ENCODE measurements around the gene GIT2. TPM values are rescaled to one million over a fixed set of nuclear protein-coding genes. Genes with fewer than 3 reads are reported as not detected.

GIT2 gene
- total and polyA plus RNA-seq, 2 donors (not counting 1 experiment from before 2014, with no cell fraction given): 75.2 to 163 TPM

DNA sequence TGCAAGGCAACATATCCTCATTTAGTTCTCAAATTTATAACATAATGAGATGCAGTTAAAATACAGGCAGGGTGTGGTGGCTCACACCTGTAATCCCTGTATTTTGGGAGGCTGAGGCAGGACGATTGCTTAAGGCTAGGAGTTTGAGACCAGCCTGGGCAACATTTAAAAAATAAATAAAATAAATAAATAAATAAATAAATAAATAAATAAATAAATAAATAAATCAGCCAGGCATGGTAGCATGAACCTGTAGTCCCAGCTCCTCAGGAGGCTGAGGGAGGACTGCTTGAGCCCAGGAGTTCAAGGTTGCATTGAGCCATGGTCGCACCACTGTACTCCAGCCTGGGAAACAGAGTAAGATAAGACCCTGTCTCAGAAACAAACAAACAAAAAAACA is 56.7 kb downstream of the GIT2 start:
- H3K4me1 ChIP-seq (ENCODE audit: control insufficient read depth in 2 of 2, insufficient read depth in 2 of 2, low read length in 2 of 2): peaks cover 4 to 5% of the 10 kb centered on the region in 2 donors
- no peaks in the 10 kb centered on the region for H3K27me3 ChIP-seq (replicated peaks in 1 of 4; ENCODE audit: control extremely low read depth in 1 of 4, control insufficient read depth in 3 of 4, insufficient read depth in 4 of 4, low read length in 3 of 4)
- no peak overlapping the region for H3K27ac Mint-ChIP-seq
- H3K9me3 ChIP-seq (ENCODE audit: control extremely low read depth in 1 of 3, control insufficient read depth in 2 of 3, insufficient read depth in 1 of 3, low read length in 2 of 3): no peaks in the 10 kb centered on the region
- no peaks in the 10 kb centered on the region for H3K27me3 Mint-ChIP-seq
- no peak overlapping the region for H3K4me2 ChIP-seq (replicated peaks; ENCODE audit: low read depth, low read length, poor library complexity, severe bottlenecking)
- CTCF ChIA-PET: interaction anchor here (0.5 kb wide), 1 partner anchor 492 kb away, joined by 3 read pairs; no protein-coding TSS in a partner anchor
- intact Hi-C loops (cut with micrococcal nuclease): no loop called here
- H3K9ac ChIP-seq (ENCODE audit: low read length): no peak overlapping the region
- no peak overlapping the region for H3K4me3 ChIP-seq (ENCODE audit: control extremely low read depth in 1 of 5, extremely low read depth in 1 of 5, insufficient read depth in 1 of 5, low read depth in 2 of 5, low read length in 4 of 5)
- no peaks in the 10 kb centered on the region for H3K79me2 ChIP-seq (ENCODE audit: control insufficient read depth, insufficient read depth, low read length)
- peaks cover 12% of the 10 kb centered on the region for H3K4me1 Mint-ChIP-seq
- no peak for ATAC-seq (ENCODE audit: low read depth)
- H3K36me3 ChIP-seq (replicated peaks in 1 of 2; ENCODE audit: control extremely low read depth in 1 of 2, control insufficient read depth in 1 of 2, extremely low read depth in 1 of 2, insufficient read depth in 2 of 2, low read length in 1 of 2): peaks cover 10 to 52% of the 10 kb centered on the region in 2 experiments
- H2AFZ ChIP-seq (ENCODE audit: insufficient read depth, low read depth, low read length, poor library complexity, severe bottlenecking): no peak overlapping the region
- no peak overlapping the region for H3K4me3 Mint-ChIP-seq
- H3K9me3 Mint-ChIP-seq (ENCODE audit: insufficient read depth): no peaks in the 10 kb centered on the region
- DNase-seq: no peak
- TF ChIP-seq EZH2 (IDR thresholded peaks at IDR 0.05; ENCODE audit: borderline replicate concordance, insufficient read depth, low read depth, low read length, poor library complexity, severe bottlenecking): no peak
- TF ChIP-seq, protein P1, sequence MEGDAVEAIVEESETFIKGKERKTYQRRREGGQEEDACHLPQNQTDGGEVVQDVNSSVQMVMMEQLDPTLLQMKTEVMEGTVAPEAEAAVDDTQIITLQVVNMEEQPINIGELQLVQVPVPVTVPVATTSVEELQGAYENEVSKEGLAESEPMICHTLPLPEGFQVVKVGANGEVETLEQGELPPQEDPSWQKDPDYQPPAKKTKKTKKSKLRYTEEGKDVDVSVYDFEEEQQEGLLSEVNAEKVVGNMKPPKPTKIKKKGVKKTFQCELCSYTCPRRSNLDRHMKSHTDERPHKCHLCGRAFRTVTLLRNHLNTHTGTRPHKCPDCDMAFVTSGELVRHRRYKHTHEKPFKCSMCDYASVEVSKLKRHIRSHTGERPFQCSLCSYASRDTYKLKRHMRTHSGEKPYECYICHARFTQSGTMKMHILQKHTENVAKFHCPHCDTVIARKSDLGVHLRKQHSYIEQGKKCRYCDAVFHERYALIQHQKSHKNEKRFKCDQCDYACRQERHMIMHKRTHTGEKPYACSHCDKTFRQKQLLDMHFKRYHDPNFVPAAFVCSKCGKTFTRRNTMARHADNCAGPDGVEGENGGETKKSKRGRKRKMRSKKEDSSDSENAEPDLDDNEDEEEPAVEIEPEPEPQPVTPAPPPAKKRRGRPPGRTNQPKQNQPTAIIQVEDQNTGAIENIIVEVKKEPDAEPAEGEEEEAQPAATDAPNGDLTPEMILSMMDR (IDR thresholded peaks at IDR 0.05): no peak
- 100% methylated on average over 1 of the region's 2 CpGs for WGBS (ENCODE audit: insufficient coverage)
- no peak overlapping the region for H3K27ac ChIP-seq (ENCODE audit: low read length in 2 of 2)
- POLR2A ChIA-PET: no interaction called here
- H4K20me1 ChIP-seq (ENCODE audit: control insufficient read depth, insufficient read depth, low read length, poor library complexity, severe bottlenecking): no peaks in the 10 kb centered on the region

DNA sequence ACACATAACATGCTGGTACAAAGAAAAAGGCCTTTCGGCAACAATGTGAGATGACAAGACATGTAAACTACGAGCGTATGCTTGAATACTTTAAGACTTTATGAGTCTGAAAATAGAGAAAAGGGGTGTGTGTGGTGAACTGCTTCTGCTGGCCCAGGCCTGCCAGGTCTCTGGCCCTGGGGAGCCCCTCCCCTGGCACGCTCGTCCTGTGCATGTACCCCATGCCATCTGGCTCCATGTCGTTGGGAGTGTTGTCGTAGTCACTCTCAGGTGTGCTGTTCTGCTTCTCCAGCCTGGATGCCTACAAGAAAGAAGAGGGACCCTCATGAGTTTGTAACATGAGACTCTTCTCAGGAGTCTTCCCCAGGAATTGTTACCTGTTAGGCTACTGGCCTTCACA is 57.2 kb downstream of the GIT2 start:
- 93% methylated on average over 6 of the region's 7 CpGs for WGBS (ENCODE audit: insufficient coverage)
- POLR2A ChIA-PET: no interaction called here
- H3K9ac ChIP-seq (ENCODE audit: low read length): no peak overlapping the region

More for the DNA sequence above, 57.2 kb downstream of the GIT2 start:
- TF ChIP-seq EZH2 (IDR thresholded peaks at IDR 0.05; ENCODE audit: borderline replicate concordance, insufficient read depth, low read depth, low read length, poor library complexity, severe bottlenecking): no peak
- TF ChIP-seq, protein P1 (IDR thresholded peaks at IDR 0.05): no peak
- Mint-ChIP-seq H3K4me3 (no peak overlapping the region), H3K27me3 (no peaks in the 10 kb centered on the region), H3K4me1 (peaks cover 12% of the 10 kb centered on the region), H3K27ac (no peak overlapping the region), H3K9me3 (ENCODE audit: insufficient read depth) (no peaks in the 10 kb centered on the region)
- ATAC-seq (ENCODE audit: low read depth) (no peak), DNase-seq (no peak)
- Histone ChIP-seq H3K4me2 (replicated peaks; ENCODE audit: low read depth, low read length, poor library complexity, severe bottlenecking) (no peak overlapping the region), H3K4me1 (ENCODE audit: control insufficient read depth in 2 of 2, insufficient read depth in 2 of 2, low read length in 2 of 2) (peaks cover 4 to 5% of the 10 kb centered on the region in 2 donors), H3K27ac (ENCODE audit: low read length in 2 of 2) (no peak overlapping the region), H2AFZ (ENCODE audit: insufficient read depth, low read depth, low read length, poor library complexity, severe bottlenecking) (no peak overlapping the region), H3K9me3 (ENCODE audit: control extremely low read depth in 1 of 3, control insufficient read depth in 2 of 3, insufficient read depth in 1 of 3, low read length in 2 of 3) (no peaks in the 10 kb centered on the region), H3K79me2 (ENCODE audit: control insufficient read depth, insufficient read depth, low read length) (no peaks in the 10 kb centered on the region), H3K36me3 (replicated peaks in 1 of 2; ENCODE audit: control extremely low read depth in 1 of 2, control insufficient read depth in 1 of 2, extremely low read depth in 1 of 2, insufficient read depth in 2 of 2, low read length in 1 of 2) (peaks cover 12 to 52% of the 10 kb centered on the region in 2 experiments), H3K27me3 (replicated peaks in 1 of 4; ENCODE audit: control extremely low read depth in 1 of 4, control insufficient read depth in 3 of 4, insufficient read depth in 4 of 4, low read length in 3 of 4) (no peaks in the 10 kb centered on the region), H4K20me1 (ENCODE audit: control insufficient read depth, insufficient read depth, low read length, poor library complexity, severe bottlenecking) (no peaks in the 10 kb centered on the region), H3K4me3 (ENCODE audit: control extremely low read depth in 1 of 5, extremely low read depth in 1 of 5, insufficient read depth in 1 of 5, low read depth in 2 of 5, low read length in 4 of 5) (no peak overlapping the region)
- CTCF ChIA-PET: no interaction called here
- intact Hi-C loops (cut with micrococcal nuclease): no loop called here

Data from B cell (primary cell).